Activated B cell treated with CpG ODN at 0.5 μM for 24 hours (primary cell): ENCODE results near the gene GTF2A2. TPM values are rescaled to one million over a fixed set of nuclear protein-coding genes. Genes with fewer than 3 reads are reported as not detected.

ENCODE experiments used
- ATAC-seq: fragments of 200-7000 bp; cut with Tn5 transposase; one replicate; pipeline ENCODE4 v1.10.0; 2021; ENCODE audit warnings: low read depth, mild to moderate bottlenecking, moderate library complexity
- CTCF ChIA-PET: fragments of 350-600 bp; sonication (Branson Sonifier 250); formaldehyde crosslinking; loops from one replicate; lab custom pipeline; 2021; ENCODE audit warnings: antibody characterized with exemption; lab: Charles Lee
- POLR2A ChIA-PET: fragments of 350-600 bp; sonication (Branson Sonifier 250); formaldehyde crosslinking; loops from one replicate; lab custom pipeline; 2021; ENCODE audit warnings: antibody characterized with exemption; lab: Charles Lee
- DNase-seq: peaks from one replicate; pipeline ENCODE4 v3.0.0; 2022
- H3K27ac Mint-ChIP-seq: one replicate; pipeline ENCODE4 v1.8.0; 2020; ENCODE audit warnings: mixed read lengths
- H3K27me3 Mint-ChIP-seq: one replicate; pipeline ENCODE4 v1.8.0; 2021; ENCODE audit warnings: mixed read lengths
- H3K36me3 Mint-ChIP-seq: one replicate; pipeline ENCODE4 v1.8.0; 2021; ENCODE audit warnings: low read depth, mixed read lengths
- H3K4me1 Mint-ChIP-seq: one replicate; pipeline ENCODE4 v1.8.0; 2021; ENCODE audit warnings: mixed read lengths
- H3K4me3 Mint-ChIP-seq: one replicate; pipeline ENCODE4 v1.8.0; 2020; ENCODE audit warnings: mild to moderate bottlenecking, mixed read lengths
- H3K9me3 Mint-ChIP-seq: one replicate; pipeline ENCODE4 v1.8.0; 2020; ENCODE audit warnings: mixed read lengths
- CTCF ChIP-seq: fragments of 200-600 bp; IDR thresholded peaks from one replicate; pipeline ENCODE4 v1.8.0; 2022; ENCODE audit warnings: antibody characterized with exemption, mild to moderate bottlenecking
- intact Hi-C: fragments of 100-400 bp; cut with micrococcal nuclease; formaldehyde crosslinking; loops from one replicate; pipeline ENCODE4 v1.15.1; 2024
- total RNA-seq: library from RNA; stranded (reverse); gene quantifications from 2 replicates; pipeline ENCODE4 v1.2.3, GENCODE V29; 2022

Gene GTF2A2
- total RNA-seq, 1 donor from 2014 or later: 77.4 TPM

DNA sequence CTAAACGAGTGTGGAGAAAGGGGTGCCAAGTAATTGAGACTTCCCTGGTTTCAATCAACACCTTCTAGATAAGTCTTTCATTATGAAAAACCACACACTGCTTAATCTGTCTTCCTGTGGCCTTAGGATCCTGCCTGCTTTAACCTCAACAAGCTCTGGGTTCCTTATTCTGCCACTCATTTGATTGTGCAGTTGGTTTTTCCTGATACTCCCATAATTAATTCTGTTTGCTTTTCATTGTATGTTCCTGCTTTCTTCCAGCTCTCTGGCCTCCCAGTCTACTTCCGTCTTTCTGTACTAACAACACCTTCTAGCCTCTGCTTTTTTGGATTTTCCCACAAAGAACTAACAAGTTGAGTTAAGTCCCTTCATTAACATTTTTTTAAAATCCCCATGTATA lies 66.0 kb downstream of the GTF2A2 start:
- CTCF ChIA-PET: no interaction called here
- no peak for TF ChIP-seq CTCF
- no peak overlapping the region for H3K4me3 Mint-ChIP-seq
- no peaks in the 10 kb centered on the region for H3K9me3 Mint-ChIP-seq
- no peaks in the 10 kb centered on the region for H3K4me1 Mint-ChIP-seq
- no peaks in the 10 kb centered on the region for H3K27me3 Mint-ChIP-seq
- intact Hi-C loops: no loop called here
- DNase-seq (no peak), ATAC-seq (no peak)
- no peaks in the 10 kb centered on the region for H3K36me3 Mint-ChIP-seq
- POLR2A ChIA-PET: no interaction called here
- H3K27ac Mint-ChIP-seq: no peak overlapping the region

DNA sequence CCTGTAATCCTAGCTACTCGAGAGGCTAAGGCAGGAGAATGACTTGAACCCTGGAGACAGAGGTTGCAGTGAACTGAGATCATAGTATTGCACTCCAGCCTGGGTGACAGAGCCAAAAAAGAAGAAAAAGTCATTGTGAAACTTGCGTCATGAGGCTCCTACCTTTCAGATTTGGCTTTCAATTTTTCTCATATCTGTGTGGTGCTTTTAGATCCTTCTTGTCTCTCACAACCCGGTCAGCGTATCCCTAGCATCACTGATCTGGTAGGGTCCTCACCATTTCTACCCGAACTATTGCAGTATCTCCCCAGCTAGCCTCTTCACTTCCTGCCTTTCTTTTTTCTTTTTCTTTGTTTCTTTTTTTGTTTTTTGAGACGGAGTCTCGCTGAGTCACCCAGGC lies 67.3 kb downstream of the GTF2A2 start:
- intact Hi-C loops: no loop called here
- Mint-ChIP-seq H3K36me3 (no peaks in the 10 kb centered on the region), H3K4me3 (peak overlapping the region; percentile 2), H3K4me1 (no peaks in the 10 kb centered on the region), H3K27me3 (no peaks in the 10 kb centered on the region), H3K27ac (no peak overlapping the region), H3K9me3 (no peaks in the 10 kb centered on the region)
- CTCF ChIA-PET: interaction anchor here (1.3 kb wide), 1 partner anchor 61 kb away, joined by 3 read pairs; no protein-coding TSS in a partner anchor
- DNase-seq: no peak
- no peak for ATAC-seq
- POLR2A ChIA-PET: no interaction called here
- no peak for TF ChIP-seq CTCF

Other genes with a start within 250 kb of the GTF2A2 start
- gene FAM81A, start 219.3 kb downstream of the GTF2A2 start, total RNA-seq: 4.8 and 6.2 TPM in 2 replicates
- gene GCNT3, start 45.7 kb downstream of the GTF2A2 start, total RNA-seq: not detected in 2 replicates
- 80.1 and 82.9 TPM in 2 replicates for gene BNIP2, start 31.8 kb upstream of the GTF2A2 start, total RNA-seq